IPS DF 6.9 (cell line): ENCODE data around the gene KCNT1.

ENCODE experiments used
- DNase-seq: peaks from one replicate; pipeline ENCODE4 v3.0.0-alpha.2; 2013; ENCODE audit warnings: low read depth, low spot score
- H3K27ac ChIP-seq: one replicate; pipeline ENCODE4 v1.5.1; 2013; ENCODE audit warnings: low read length, control low read depth
- H3K27me3 ChIP-seq: 2 replicates; pipeline ENCODE4 v1.6.1; 2013; ENCODE audit warnings: mild to moderate bottlenecking, low read length; ENCODE audit not compliant: control insufficient read depth, insufficient read depth
- H3K36me3 ChIP-seq: 2 replicates; pipeline ENCODE4 v1.6.1; 2013; ENCODE audit warnings: low read length; ENCODE audit not compliant: control insufficient read depth, insufficient read depth
- H3K4me1 ChIP-seq: 2 replicates; pipeline ENCODE4 v1.6.1; 2013; ENCODE audit warnings: low read length; ENCODE audit not compliant: control insufficient read depth, insufficient read depth
- H3K4me3 ChIP-seq: 2 replicates; pipeline ENCODE4 v1.5.1; 2013; ENCODE audit warnings: mild to moderate bottlenecking, low read length
- H3K9me3 ChIP-seq: 2 replicates; pipeline ENCODE4 v1.6.1; 2013; ENCODE audit warnings: low read length, inconsistent platforms; ENCODE audit not compliant: control insufficient read depth, insufficient read depth
- WGBS: extraction: QIAGEN DNeasy Blood & Tissue Kit; methylation state at CpG from one replicate; pipeline ENCODE4 v1.1.7; 2013; ENCODE audit warnings: mixed read lengths, missing lambda C conversion rate; ENCODE audit not compliant: insufficient read length, insufficient coverage; 5-methylcytosine and 5-hydroxymethylcytosine counted together

KCNT1 gene

GRCh38 chr9:135772702-135773493, 70.9 kb downstream of the KCNT1 start:
- H3K4me3 ChIP-seq, result no peak overlapping the region
- no peaks in the 10 kb centered on the region for H3K27me3 ChIP-seq
- H3K4me1 ChIP-seq, result no peaks in the 10 kb centered on the region
- WGBS, result no CpG with 5 or more reads among the region's 36 CpGs
- no peaks in the 10 kb centered on the region for H3K36me3 ChIP-seq
- H3K27ac ChIP-seq, result no peak overlapping the region
- no peaks in the 10 kb centered on the region for H3K9me3 ChIP-seq
- no peak for DNase-seq

- Histone ChIP-seq H3K27me3 (no peaks in the 10 kb centered on the region), H3K4me3 (no peak overlapping the region), H3K36me3 (no peaks in the 10 kb centered on the region), H3K9me3 (no peaks in the 10 kb centered on the region), H3K4me1 (no peaks in the 10 kb centered on the region), H3K27ac (no peak overlapping the region)
- no peak for DNase-seq
- 100% methylated on average over 3 of the region's 11 CpGs for WGBS
These were observed 71.7 kb downstream of the KCNT1 start for GRCh38 chr9:135773530-135774238.

GRCh38 chr9:135774239-135774747, 72.3 kb downstream of the KCNT1 start:
- DNase-seq, result no peak
- Histone ChIP-seq H3K27ac (no peak overlapping the region), H3K4me1 (no peaks in the 10 kb centered on the region), H3K9me3 (no peaks in the 10 kb centered on the region), H3K36me3 (no peaks in the 10 kb centered on the region), H3K4me3 (no peak overlapping the region), H3K27me3 (no peaks in the 10 kb centered on the region)
- 100% methylated on average over 2 of the region's 15 CpGs for WGBS

GRCh38 chr9:135774794-135775525, 73.0 kb downstream of the KCNT1 start:
- no peaks in the 10 kb centered on the region; the same call in 1 of the 2 replicates for H3K36me3 ChIP-seq
- no CpG with 5 or more reads among the region's 24 CpGs for WGBS
- H3K4me3 ChIP-seq, result no peak overlapping the region
- H3K27me3 ChIP-seq, result no peaks in the 10 kb centered on the region
- H3K27ac ChIP-seq, result no peak overlapping the region
- no peaks in the 10 kb centered on the region for H3K9me3 ChIP-seq
- H3K4me1 ChIP-seq, result no peaks in the 10 kb centered on the region
- no peak for DNase-seq

GRCh38 chr9:135775911-135776310, 73.9 kb downstream of the KCNT1 start:
- no CpG with 5 or more reads among the region's 7 CpGs for WGBS
- no peaks in the 10 kb centered on the region; the same call in 1 of the 2 replicates for H3K36me3 ChIP-seq
- no peaks in the 10 kb centered on the region for H3K27me3 ChIP-seq
- DNase-seq, result no peak
- H3K9me3 ChIP-seq, result no peaks in the 10 kb centered on the region
- no peak overlapping the region for H3K4me3 ChIP-seq
- no peaks in the 10 kb centered on the region; the same call in 1 of the 2 replicates for H3K4me1 ChIP-seq
- no peak overlapping the region for H3K27ac ChIP-seq

DNA sequence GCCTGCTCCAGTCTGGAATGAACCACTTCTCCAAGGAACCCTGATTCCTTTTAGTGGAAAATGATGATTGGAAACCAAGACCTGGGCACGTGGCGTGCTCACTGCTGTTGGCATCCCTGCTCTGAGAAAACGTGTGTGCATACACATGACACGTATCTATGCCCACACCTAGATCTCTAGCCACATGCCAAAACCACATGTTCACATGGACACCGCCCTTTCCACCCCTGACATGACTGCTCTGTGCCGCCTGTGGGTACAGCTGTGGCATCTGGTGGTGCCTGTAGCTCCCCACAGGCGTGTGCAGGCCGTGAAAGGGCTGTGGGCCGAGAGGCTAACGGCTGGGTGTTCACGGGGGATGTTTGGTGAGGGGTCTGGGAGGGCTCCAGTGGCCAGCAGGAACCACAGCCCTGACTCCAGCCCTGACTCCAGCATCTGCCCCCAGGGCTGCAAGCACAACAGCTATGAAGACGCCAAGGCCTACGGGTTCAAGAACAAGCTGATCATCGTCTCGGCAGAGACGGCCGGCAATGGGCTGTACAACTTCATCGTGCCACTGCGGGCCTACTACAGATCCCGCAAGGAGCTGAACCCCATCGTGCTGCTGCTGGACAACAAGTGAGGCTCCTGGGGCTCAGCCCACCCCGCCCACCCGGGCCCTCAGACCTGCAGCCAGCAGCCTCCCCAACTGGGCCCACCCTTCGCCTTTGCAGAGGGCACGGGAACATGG, 75.1 kb downstream of the KCNT1 start:
- no CpG with 5 or more reads among the region's 25 CpGs for WGBS
- no peak overlapping the region for H3K4me3 ChIP-seq
- no peak overlapping the region for H3K27ac ChIP-seq
- H3K9me3 ChIP-seq, result no peaks in the 10 kb centered on the region
- H3K4me1 ChIP-seq, result no peaks in the 10 kb centered on the region; the same call in 1 of the 2 replicates
- no peak for DNase-seq
- H3K36me3 ChIP-seq, result no peaks in the 10 kb centered on the region; the same call in 1 of the 2 replicates
- H3K27me3 ChIP-seq, result no peaks in the 10 kb centered on the region

GRCh38 chr9:135777623-135778177, 75.7 kb downstream of the KCNT1 start:
- no peaks in the 10 kb centered on the region for H3K27me3 ChIP-seq
- no peak overlapping the region for H3K4me3 ChIP-seq
- no peak overlapping the region for H3K27ac ChIP-seq

GRCh38 chr9:135778421-135778820, 76.4 kb downstream of the KCNT1 start:
- Histone ChIP-seq H3K36me3 (no peaks in the 10 kb centered on the region; the same call in 1 of the 2 replicates), H3K9me3 (no peaks in the 10 kb centered on the region), H3K27ac (no peak overlapping the region), H3K4me3 (no peak overlapping the region), H3K4me1 (no peaks in the 10 kb centered on the region; the same call in 1 of the 2 replicates), H3K27me3 (no peaks in the 10 kb centered on the region)
- WGBS, result no CpG with 5 or more reads among the region's 19 CpGs
- no peak for DNase-seq

More at GRCh38 chr9:135777623-135778177, 75.7 kb downstream of the KCNT1 start:
- DNase-seq, result no peak
- Histone ChIP-seq H3K9me3 (no peaks in the 10 kb centered on the region), H3K36me3 (no peaks in the 10 kb centered on the region; the same call in 1 of the 2 replicates), H3K4me1 (no peaks in the 10 kb centered on the region; the same call in 1 of the 2 replicates)

GRCh38 chr9:135779571-135779970, 77.6 kb downstream of the KCNT1 start:
- H3K36me3 ChIP-seq, result no peaks in the 10 kb centered on the region; the same call in 1 of the 2 replicates
- no peaks in the 10 kb centered on the region for H3K9me3 ChIP-seq
- WGBS, result no CpG with 5 or more reads among the region's 14 CpGs
- no peak overlapping the region for H3K4me3 ChIP-seq
- no peaks in the 10 kb centered on the region for H3K27me3 ChIP-seq
- no peaks in the 10 kb centered on the region; the same call in 1 of the 2 replicates for H3K4me1 ChIP-seq
- DNase-seq, result no peak
- no peak overlapping the region for H3K27ac ChIP-seq
